Loucy (cell line): ENCODE results near the gene SPACA1.

ENCODE experiments used
- CTCF ChIP-seq: fragments of 200-600 bp; sonication (generic); conservative IDR thresholded peaks from 2 replicates; pipeline ENCODE4 v1.5.1; 2014; ENCODE audit warnings: mild to moderate bottlenecking, antibody characterized with exemption, low read length
- EZH2phosphoT487 ChIP-seq: fragments of 200-600 bp; IDR thresholded peaks from 2 replicates; pipeline ENCODE4 v1.6.1; 2018; ENCODE audit warnings: antibody characterized with exemption, mild to moderate bottlenecking, moderate library complexity, borderline replicate concordance

GRCh38 chr6:88107241-88107640 is 59.6 kb downstream of the SPACA1 start:
- TF ChIP-seq CTCF: no peak
- TF ChIP-seq EZH2phosphoT487: no peak
